ENCODE measurements around the gene GJB2. TPM values are rescaled to one million over a fixed set of nuclear protein-coding genes. Genes with fewer than 3 reads are reported as not detected.
"Not testable (repeated sequence)": the region's sequence is repeated elsewhere in the genome, so short reads cannot be mapped to it uniquely, and the experiment has no call there.

Gene GJB2
- total RNA-seq, 1 experiment from 2014 or later = not detected

DNA sequence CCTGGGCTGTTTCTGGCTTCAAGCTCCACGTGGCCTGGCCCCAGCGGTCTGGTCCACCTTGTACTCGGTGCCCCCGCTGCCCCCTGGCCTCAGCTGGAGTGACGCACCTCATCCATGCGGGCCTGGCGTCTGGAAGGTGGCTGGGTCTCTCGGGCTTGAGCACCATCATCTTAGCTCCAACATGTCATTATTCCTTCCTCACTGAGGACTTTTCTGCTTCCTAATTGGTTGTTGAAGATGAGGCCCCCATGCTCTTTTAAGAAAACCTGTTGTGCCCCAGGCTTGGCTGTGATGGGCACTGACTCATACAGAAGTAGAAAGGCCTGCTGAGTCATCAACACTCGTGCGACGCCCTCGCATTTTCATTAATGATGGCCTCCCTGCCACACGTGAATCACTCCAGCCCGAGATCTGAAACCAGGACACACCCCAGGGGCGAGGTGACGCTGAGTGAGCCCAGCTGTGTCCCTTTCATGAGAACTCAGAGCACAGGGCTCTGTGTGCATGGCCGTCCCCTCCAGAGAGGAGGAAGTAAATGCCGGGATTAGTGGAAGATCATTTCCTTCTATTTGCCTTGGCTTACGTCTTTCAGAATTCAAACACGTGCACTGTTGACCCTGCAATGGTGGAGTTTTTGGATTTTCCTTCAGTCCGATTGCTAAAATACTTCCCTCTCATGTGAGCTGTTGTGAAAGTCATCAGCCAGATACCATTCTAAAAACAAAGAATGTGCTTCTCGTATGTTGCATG lies 17.9 kb downstream of the GJB2 start:
- DNase-seq (ENCODE audit: low spot score) = no peak
- in situ Hi-C loops (cut with HindIII; ENCODE audit: low sequenced_read_pairs) = no loop called here

- in situ Hi-C loops (cut with HindIII; ENCODE audit: low sequenced_read_pairs) = no loop called here
- no peak for DNase-seq (ENCODE audit: low spot score)
Measured at GRCh38 chr13:20173116-20173746, 19.5 kb downstream of the GJB2 start.

DNA sequence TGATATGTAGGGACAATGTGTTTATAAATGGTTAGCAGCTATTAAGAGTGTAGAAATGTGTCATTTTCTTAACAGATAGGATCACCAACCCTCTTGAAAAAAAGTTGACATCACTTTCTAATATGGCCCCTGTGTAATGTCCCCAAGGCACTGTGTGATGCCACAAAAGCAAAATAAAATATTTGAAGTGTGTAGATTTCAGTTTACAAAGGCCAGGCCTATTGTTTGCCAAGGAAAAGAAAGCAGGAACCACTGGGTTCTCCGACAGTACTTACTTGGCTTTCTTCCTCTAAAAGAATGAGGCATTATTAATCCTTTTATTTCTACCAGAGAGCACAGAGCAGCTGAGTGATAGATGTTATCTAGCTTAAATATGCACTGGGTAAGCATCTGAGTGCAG lies 21.4 kb downstream of the GJB2 start:
- no peak for DNase-seq (ENCODE audit: low spot score)
- in situ Hi-C loops (cut with HindIII; ENCODE audit: low sequenced_read_pairs) = no loop called here

DNA sequence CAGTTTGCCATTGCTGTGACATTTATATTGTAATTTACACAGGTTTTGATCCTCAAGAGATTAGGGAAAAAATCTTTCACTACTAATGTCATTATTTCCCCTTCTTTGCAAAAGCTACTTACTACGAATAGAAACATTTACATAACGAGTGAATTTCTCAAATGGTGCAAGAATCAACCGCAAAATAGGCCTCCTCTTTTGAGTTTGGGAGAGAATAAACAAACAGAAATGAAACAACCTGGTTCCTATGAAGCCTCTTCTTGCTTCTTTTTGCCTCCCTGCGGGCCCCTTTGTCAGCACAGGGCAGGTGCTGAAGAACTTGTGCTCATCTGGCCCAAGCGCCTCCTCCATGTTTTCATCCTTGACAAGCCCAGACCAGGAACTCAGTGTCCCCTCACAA lies 21.8 kb downstream of the GJB2 start:
- no peak for DNase-seq (ENCODE audit: low spot score)
- in situ Hi-C loops (cut with HindIII; ENCODE audit: low sequenced_read_pairs) = no loop called here

DNA sequence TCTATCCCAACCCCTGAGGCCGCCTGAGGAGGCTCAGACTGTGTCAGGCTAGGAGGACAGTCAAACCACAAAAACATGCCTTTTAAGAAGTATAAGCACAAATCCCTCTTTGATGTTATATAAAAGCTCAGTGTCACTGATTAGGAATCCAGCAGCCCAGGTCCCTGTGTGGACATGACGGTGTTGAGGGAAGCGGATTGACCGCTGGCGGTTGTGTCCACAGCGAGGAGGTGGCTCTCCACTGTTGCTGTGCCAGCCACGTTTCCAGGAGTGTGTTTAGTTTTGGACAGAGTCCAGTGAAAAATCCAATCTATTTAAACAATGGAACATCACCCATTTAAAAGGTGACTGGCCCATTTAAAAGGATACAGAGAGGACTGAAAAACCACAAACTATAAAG lies 24.3 kb downstream of the GJB2 start:
- DNase-seq (ENCODE audit: low spot score) = no peak
- in situ Hi-C loops (cut with HindIII; ENCODE audit: low sequenced_read_pairs) = no loop called here

DNA sequence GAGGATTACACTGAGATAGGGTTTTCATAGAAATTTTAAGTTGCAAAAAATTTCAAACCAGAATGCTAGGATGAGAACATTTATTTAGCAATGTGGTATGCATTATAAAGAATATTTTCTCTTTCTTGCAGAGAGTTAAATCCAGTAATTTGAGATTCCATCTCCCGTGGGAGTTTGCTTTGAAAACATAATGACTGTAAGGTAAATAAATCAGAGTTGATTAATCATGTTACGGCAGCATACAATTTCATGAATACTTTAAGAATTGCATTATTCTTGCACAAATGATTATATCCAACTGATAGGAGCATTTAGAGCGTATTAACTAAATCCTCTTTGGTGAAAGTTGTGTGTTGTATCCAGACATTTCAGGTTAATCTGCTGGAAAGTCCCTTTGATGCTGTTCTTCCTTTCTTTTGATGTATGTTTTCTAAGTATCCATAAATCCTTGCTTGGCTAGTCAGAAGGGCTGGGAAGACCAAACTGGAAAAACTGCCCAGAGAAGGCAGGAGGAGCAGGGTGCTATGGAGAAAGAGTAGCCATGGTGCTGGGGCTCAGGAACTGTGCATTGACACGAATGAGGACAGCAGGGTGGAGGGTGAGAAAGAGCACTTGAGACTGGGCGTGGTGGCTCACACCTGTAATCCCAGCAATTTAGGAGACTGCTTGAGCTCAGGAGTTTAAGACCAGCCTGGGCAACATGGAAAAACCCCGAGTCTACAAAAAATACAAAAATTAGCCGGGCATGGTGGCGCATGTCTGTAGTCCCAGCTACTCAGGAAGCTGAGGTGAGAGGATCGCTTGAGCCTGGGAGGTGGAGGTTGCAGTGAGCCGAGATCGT lies 27.1 kb downstream of the GJB2 start:
- DNase-seq (ENCODE audit: low spot score) = no peak
- in situ Hi-C loops (cut with HindIII; ENCODE audit: low sequenced_read_pairs) = no loop called here

GRCh38 chr13:20161951-20162300 lies 30.8 kb downstream of the GJB2 start:
- no peak for DNase-seq (ENCODE audit: low spot score)
- in situ Hi-C loops (cut with HindIII; ENCODE audit: low sequenced_read_pairs) = no loop called here

- no peak for DNase-seq (ENCODE audit: low spot score)
- in situ Hi-C loops (cut with HindIII; ENCODE audit: low sequenced_read_pairs) = no loop called here
Measured at GRCh38 chr13:20161275-20161950, 31.3 kb downstream of the GJB2 start.

- in situ Hi-C loops (cut with HindIII; ENCODE audit: low sequenced_read_pairs) = no loop called here
- DNase-seq (ENCODE audit: low spot score) = no peak
Measured at GRCh38 chr13:20160306-20161274, 32.1 kb downstream of the GJB2 start, which contains the start of gene GJA3. TSS of gene GJA3 (minus strand) at chr13:20161052. CDS start at chr13:20143288, 17,764 bp downstream.

DNA sequence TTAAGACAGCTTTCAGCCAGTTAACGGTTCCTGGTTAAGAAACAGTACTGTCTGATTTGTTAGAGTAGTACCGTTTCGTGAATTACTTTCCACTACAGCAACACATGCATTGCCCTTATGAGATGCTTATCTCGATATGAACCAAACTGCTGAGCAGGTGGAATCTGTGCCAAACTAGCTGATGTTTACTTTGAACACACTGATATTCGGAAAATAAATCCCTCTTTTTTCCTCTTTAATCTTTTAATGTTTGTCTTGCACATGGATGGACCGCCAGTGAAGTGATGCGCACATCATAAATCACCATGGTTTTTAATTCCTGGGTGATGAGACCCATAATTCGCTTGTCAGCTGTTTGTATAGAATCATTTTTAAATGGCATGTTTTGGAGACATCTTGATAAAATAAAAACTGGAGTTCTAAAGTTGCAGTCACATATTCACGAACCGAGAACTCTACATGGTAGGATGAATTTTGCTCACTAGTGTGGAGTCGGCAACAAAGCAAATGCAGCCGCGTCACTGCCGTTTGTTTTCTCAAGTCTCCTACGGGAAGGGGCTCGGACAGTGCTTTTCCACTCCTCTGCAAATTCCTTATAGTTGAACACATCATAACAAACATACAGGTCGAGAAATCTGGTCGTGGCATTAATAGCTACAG lies 33.0 kb downstream of the GJB2 start:
- no peak for DNase-seq (ENCODE audit: low spot score)
- in situ Hi-C loops (cut with HindIII; ENCODE audit: low sequenced_read_pairs) = no loop called here

- in situ Hi-C loops (cut with HindIII; ENCODE audit: low sequenced_read_pairs) = no loop called here
Measured at GRCh38 chr13:20157151-20157796, 35.5 kb downstream of the GJB2 start.

GRCh38 chr13:20156702-20157101 lies 36.0 kb downstream of the GJB2 start:
- in situ Hi-C loops (cut with HindIII; ENCODE audit: low sequenced_read_pairs) = no loop called here
- no peak for DNase-seq (ENCODE audit: low spot score)

More at GRCh38 chr13:20157151-20157796, 35.5 kb downstream of the GJB2 start:
- DNase-seq (ENCODE audit: low spot score) = no peak

GRCh38 chr13:20153290-20153689 lies 39.4 kb downstream of the GJB2 start:
- DNase-seq (ENCODE audit: low spot score); in situ Hi-C loops (cut with HindIII; ENCODE audit: low sequenced_read_pairs): not testable (repeated sequence)

- no peak for DNase-seq (ENCODE audit: low spot score)
- in situ Hi-C loops (cut with HindIII; ENCODE audit: low sequenced_read_pairs) = no loop called here
Measured at GRCh38 chr13:20151612-20152011, 41.1 kb downstream of the GJB2 start.

- no peak for DNase-seq (ENCODE audit: low spot score)
- in situ Hi-C loops (cut with HindIII; ENCODE audit: low sequenced_read_pairs) = no loop called here
Measured at GRCh38 chr13:20151016-20151415, 41.7 kb downstream of the GJB2 start.

- no peak for DNase-seq (ENCODE audit: low spot score)
- in situ Hi-C loops (cut with HindIII; ENCODE audit: low sequenced_read_pairs) = no loop called here
Measured at GRCh38 chr13:20150561-20150960, 42.2 kb downstream of the GJB2 start.

GRCh38 chr13:20149762-20150161 lies 43.0 kb downstream of the GJB2 start:
- in situ Hi-C loops (cut with HindIII; ENCODE audit: low sequenced_read_pairs) = no loop called here
- DNase-seq (ENCODE audit: low spot score) = no peak
